Esophagus muscularis mucosa (tissue), 4 donors: Measurements from ENCODE around the gene MRNIP. TPM values are rescaled to one million over a fixed set of nuclear protein-coding genes. Genes with fewer than 3 reads are reported as not detected.

Experiments
- DNase-seq: peaks from one replicate; pipeline ENCODE4 v3.0.0-alpha.2; 2017; ENCODE audit errors: extremely low spot score
- H3K27ac ChIP-seq, 4 donors: fragments of 200-600 bp; sonication (generic); replicated peaks in 1 of 4; 1 replicate in 3 of 4; 2 replicates in 1 of 4; pipeline ENCODE4 v1.5.1; 2016 to 2019; ENCODE audit warnings: mild to moderate bottlenecking in 1 of 4
- H3K27me3 ChIP-seq, 4 donors: fragments of 200-600 bp; sonication (generic); one replicate each; pipeline versions ENCODE4 v1.5.1 to v1.6.0; 2016 to 2019
- H3K36me3 ChIP-seq, 4 donors: fragments of 200-600 bp; sonication (generic); one replicate each; pipeline ENCODE4 v1.5.1; 2016 to 2019
- H3K4me1 ChIP-seq, 4 donors: fragments of 200-600 bp; sonication (generic); one replicate each; pipeline ENCODE4 v1.5.1; 2016 to 2019
- H3K4me3 ChIP-seq, 4 donors: fragments of 200-600 bp; sonication (generic); 1 replicate in 2 of 4; 2 replicates in 2 of 4; pipeline ENCODE4 v1.5.1; 2016 to 2019; ENCODE audit warnings: mild to moderate bottlenecking in 4 of 4, moderate library complexity in 1 of 4
- H3K9me3 ChIP-seq, 4 donors: fragments of 200-600 bp; sonication (generic); 1 replicate in 3 of 4; 2 replicates in 1 of 4; pipeline ENCODE4 v1.5.1; 2016 to 2019
- EP300 ChIP-seq: sonication (generic); formaldehyde crosslinking; IDR thresholded peaks from one replicate; pipeline ENCODE4 v1.6.1; 2017; ENCODE audit warnings: antibody characterized with exemption
- POLR2A ChIP-seq: fragments of 450-650 bp; IDR thresholded peaks from one replicate; pipeline ENCODE4 v1.6.1; 2017; ENCODE audit warnings: antibody characterized with exemption, moderate library complexity, mild to moderate bottlenecking, low read depth
- POLR2AphosphoS5 ChIP-seq, 2 donors: sonication (generic); formaldehyde crosslinking; IDR thresholded peaks; one replicate each; pipeline ENCODE4 v1.6.1; 2017; ENCODE audit warnings: antibody characterized with exemption in 2 of 2
- WGBS: methylation state at CpG from one replicate; pipeline ENCODE4 v1.1.5; 2018; 5-methylcytosine and 5-hydroxymethylcytosine counted together
- intact Hi-C: fragments of 100-400 bp; cut with DNase I; formaldehyde crosslinking; loops from one replicate; pipeline ENCODE4 v1.15.1; 2023
- total RNA-seq, 4 donors: library from RNA; depleted of rRNA; stranded (reverse); fragments of >200 nt; gene quantifications; one replicate each; pipeline versions ENCODE4 v1.1.0 to v1.2.1, GENCODE V29; 2016
- TF ChIP-seq, protein P1 (sequence below), 3 experiments: fragments of 200-600 bp in 2 of 3; fragments of 450-650 bp in 1 of 3; sonication (generic) in 2 of 3; IDR thresholded peaks; one replicate each; pipeline ENCODE4 v1.5.1; 2017 to 2019; ENCODE audit warnings: antibody characterized with exemption in 3 of 3, mild to moderate bottlenecking in 2 of 3, moderate library complexity in 1 of 3

Gene MRNIP
- total RNA-seq, 4 donors from 2014 or later, result 21.2 to 34.2 (median 23.3) TPM

DNA sequence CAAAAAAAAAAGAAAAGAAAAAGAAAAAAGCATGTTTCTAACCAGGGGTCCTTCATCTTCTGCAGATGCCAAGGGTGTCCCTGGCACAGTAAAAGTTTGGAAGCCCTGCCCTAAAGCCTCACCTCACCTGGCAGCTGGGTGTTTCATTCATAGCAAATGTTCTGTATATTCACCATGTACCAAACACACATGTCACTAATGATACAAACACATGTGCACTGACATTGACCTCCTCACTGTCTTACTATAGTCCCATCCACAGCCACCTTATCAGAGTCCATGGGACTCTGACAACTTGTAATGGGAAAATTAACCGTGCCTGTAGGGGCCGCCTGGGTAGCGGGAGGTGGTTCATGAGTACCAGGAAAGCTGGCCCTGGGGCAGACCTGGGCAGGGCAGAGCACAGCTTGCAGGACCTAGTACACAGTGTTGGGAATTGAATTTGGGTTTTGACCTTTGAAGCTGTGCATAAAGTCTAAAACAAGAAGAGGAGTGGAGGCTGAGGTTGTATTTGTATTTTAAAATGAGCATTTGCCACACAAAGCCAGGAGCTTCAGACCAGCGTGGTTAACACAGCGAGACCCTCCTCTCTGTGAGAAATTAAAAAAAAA lies 45.5 kb downstream of the MRNIP start:
- no peak for DNase-seq
- Histone ChIP-seq H3K9me3 (no peaks in the 10 kb centered on the region), H3K4me3 (no peak overlapping the region), H3K4me1 (peaks cover 10 to 21% (median 20%) of the 10 kb centered on the region in 4 donors), H3K36me3 (peaks cover 0 to 15% (median 11%) of the 10 kb centered on the region in 4 donors), H3K27me3 (no peaks in the 10 kb centered on the region), H3K27ac (no peak overlapping the region)
- TF ChIP-seq EP300 (no peak), POLR2AphosphoS5 (IDR thresholded peaks at IDR 0.05) (no peak), POLR2A (no peak)
- TF ChIP-seq, protein P1, sequence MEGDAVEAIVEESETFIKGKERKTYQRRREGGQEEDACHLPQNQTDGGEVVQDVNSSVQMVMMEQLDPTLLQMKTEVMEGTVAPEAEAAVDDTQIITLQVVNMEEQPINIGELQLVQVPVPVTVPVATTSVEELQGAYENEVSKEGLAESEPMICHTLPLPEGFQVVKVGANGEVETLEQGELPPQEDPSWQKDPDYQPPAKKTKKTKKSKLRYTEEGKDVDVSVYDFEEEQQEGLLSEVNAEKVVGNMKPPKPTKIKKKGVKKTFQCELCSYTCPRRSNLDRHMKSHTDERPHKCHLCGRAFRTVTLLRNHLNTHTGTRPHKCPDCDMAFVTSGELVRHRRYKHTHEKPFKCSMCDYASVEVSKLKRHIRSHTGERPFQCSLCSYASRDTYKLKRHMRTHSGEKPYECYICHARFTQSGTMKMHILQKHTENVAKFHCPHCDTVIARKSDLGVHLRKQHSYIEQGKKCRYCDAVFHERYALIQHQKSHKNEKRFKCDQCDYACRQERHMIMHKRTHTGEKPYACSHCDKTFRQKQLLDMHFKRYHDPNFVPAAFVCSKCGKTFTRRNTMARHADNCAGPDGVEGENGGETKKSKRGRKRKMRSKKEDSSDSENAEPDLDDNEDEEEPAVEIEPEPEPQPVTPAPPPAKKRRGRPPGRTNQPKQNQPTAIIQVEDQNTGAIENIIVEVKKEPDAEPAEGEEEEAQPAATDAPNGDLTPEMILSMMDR (IDR thresholded peaks at IDR 0.05), result no peak
- WGBS, result 96% methylated on average over 5 of the region's 5 CpGs
- intact Hi-C loops, result no loop called here

DNA sequence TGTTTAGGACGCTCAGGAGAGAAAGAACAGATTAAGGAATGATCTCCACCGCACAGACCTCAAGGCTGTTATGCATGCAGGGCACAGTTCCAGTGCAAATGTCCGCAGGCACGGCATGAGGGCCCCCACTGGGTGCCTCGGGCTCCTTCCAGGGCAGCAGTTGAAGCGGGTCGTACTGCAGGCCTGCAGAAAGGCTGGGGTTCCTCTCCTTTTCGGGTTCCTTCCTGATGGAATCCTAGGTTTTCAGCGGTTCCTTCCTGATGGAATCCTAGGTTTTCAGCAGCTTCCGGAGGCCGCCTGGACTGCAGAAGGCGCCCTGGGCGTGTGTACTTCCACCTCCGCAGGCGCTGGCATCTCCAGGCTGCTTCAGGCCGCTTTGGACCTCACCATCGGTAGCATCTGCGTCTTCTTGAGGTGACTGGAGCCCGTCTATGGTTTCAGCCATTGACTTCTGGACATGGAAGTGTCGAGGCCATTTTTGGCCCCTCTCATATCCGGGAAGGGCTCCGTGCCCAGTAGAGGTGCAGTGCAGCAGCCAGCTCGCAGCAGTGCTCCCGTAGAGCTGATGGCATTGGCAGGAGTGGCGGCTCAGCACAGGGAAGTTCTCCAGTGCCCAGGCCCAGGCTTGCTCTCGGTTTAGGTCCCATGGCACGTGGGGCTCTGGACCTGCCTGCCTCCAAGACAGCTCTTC lies 46.3 kb downstream of the MRNIP start:
- H3K36me3 ChIP-seq, result peaks cover 0 to 15% (median 11%) of the 10 kb centered on the region in 4 donors
- H3K27me3 ChIP-seq, result no peaks in the 10 kb centered on the region
- 97% methylated on average over 18 of the region's 27 CpGs for WGBS
- H3K27ac ChIP-seq, result no peak overlapping the region
- no peak overlapping the region for H3K4me3 ChIP-seq
- H3K9me3 ChIP-seq, result no peaks in the 10 kb centered on the region
- intact Hi-C loops, result no loop called here
- DNase-seq, result no peak
- TF ChIP-seq, protein P1 (IDR thresholded peaks at IDR 0.05), result no peak
- no peak for TF ChIP-seq POLR2AphosphoS5 (IDR thresholded peaks at IDR 0.05)
- TF ChIP-seq POLR2A, result no peak
- TF ChIP-seq EP300, result no peak
- peaks cover 8 to 21% (median 20%) of the 10 kb centered on the region in 4 donors for H3K4me1 ChIP-seq

DNA sequence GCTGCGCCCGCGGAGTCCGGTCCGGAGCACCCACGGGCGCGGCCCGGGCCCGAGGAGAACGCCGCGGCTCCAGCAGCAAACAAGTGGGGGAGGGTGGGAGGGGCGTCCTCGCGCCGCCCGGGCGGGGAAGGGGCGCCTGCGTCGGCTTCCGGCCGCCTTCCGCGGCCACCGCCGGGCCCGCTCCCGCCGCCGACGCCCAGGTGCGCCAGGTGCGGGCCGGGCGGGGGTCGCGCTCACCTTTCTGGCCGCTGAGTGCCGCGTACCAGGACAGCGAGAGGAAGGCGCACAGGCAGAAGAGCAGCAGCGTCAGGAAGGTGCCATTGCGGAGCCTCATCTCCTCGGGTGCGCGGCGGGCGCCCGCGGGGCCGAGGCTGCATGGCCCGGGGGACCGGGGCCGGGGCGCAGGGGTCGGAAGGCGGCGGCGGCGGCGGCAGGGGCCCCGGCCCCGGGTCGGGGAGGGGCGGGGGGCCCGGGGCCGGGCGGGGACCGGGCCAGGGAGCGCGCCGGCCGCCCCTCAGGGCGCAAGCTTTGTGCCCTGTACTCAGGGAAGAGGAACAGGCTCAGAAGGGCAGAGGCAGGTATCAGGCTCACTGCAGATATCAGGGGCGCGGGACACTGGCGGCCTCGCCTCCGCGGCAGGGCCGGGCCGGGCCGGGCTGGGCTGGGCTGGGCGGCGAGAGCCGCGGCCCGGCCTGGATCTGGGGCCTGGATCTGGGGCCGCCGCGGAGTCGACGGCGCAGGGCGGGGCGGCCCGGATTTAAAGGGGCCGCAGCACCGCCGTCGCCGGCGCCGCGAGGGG lies 52.2 kb downstream of the MRNIP start, which contains the start of gene MGAT4B:
MGAT4B (minus strand) TSS at position 617 of the 799 bp plus-strand sequence; CDS start at position 334, 283 bp downstream.
- Histone ChIP-seq H3K27ac (peak within 1 kb of the TSS; percentile 92 to 99 (median 98)), H3K4me1 (peaks cover 45 to 54% (median 53%) of the 10 kb centered on the region in 4 donors), H3K4me3 (peak within 1 kb of the TSS; percentile 76 to 99 (median 94)), H3K27me3 (no peaks in the 10 kb centered on the region), H3K9me3 (no peaks in the 10 kb centered on the region), H3K36me3 (peaks cover 0 to 8% (median 2%) of the 10 kb centered on the region in 4 donors)
- DNase-seq, result no peak
- TF ChIP-seq POLR2AphosphoS5 (IDR thresholded peaks at IDR 0.05) (peak; percentile 35 to 43), POLR2A (no peak)
- 0% methylated on average over 10 of the region's 108 CpGs for WGBS
- intact Hi-C loops, result loop anchor here (2.0 to 5.0 kb wide), 2 partner anchors 51 to 100 kb away; partner anchors contain the start of genes MRNIP and TBC1D9B

DNA sequence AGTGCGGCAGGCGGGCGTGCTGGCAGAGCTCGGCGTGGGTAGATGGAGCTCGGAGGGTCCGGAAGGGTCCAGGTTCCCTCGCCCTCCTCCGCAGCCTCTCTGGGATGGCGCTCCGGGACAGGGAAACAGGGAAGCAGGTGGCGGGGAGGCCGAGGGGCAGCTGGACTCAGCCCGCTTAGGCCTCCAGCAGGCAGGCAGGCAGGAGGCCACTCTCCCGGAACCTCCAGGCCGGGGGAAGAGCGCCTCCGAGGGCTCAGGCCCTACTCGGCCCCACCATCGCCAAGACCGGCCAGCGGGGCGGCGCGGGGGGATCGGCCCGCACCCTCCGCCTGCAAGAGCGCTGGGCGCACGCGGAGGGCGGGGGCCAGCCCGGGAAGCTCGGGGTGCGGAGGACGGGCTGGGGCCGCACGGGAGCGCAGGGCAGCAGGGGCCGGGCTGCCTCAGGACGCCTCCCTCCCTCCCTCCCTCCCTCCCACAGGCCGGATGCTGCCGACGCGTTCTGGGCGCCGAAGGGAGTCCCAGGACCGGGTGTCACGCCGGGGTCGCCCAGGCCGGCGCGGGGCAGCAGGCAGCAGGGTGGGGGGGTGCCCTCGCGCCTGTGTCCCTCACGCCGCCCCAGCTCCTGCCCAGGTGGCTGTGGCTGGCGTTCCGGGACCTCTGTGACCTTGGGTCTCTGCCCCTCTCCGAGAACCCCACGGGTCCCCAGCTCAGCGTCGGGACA lies 52.9 kb downstream of the MRNIP start:
- WGBS, result 1% methylated on average over 20 of the region's 65 CpGs
- Histone ChIP-seq H3K4me1 (peaks cover 46 to 62% (median 55%) of the 10 kb centered on the region in 4 donors), H3K27ac (peak overlapping the region; percentile 92 to 99 (median 98)), H3K36me3 (peaks cover 5 to 16% (median 10%) of the 10 kb centered on the region in 4 donors), H3K27me3 (no peaks in the 10 kb centered on the region), H3K9me3 (no peaks in the 10 kb centered on the region), H3K4me3 (peak overlapping the region; percentile 76 to 99 (median 94))
- TF ChIP-seq POLR2A (peak; percentile 9), EP300 (no peak), POLR2AphosphoS5 (IDR thresholded peaks at IDR 0.05) (peak; percentile 10 to 22)
- TF ChIP-seq, protein P1 (IDR thresholded peaks at IDR 0.05), result no peak
- DNase-seq, result no peak
- intact Hi-C loops, result loop anchor here (2.0 to 5.0 kb wide), 2 partner anchors 52 to 101 kb away; partner anchors contain the start of genes MRNIP and TBC1D9B
